Hepatocyte (in vitro differentiated cells): ENCODE measurements around the gene OR51B4. TPM values are rescaled to one million over a fixed set of nuclear protein-coding genes. Genes with fewer than 3 reads are reported as not detected.

Experiments
- DNase-seq: peaks from one replicate; pipeline ENCODE4 v3.0.0-alpha.2; 2016; ENCODE audit warnings: low spot score
- H2AFZ ChIP-seq: fragments of 200-600 bp; sonication (generic); 2 replicates; pipeline ENCODE4 v1.6.0; 2016; ENCODE audit warnings: antibody characterized with exemption, mild to moderate bottlenecking
- H3K27ac ChIP-seq: fragments of 200-600 bp; sonication (generic); 2 replicates; pipeline ENCODE4 v1.5.1; 2016; ENCODE audit warnings: mild to moderate bottlenecking
- H3K27me3 ChIP-seq: fragments of 200-600 bp; sonication (generic); 2 replicates; pipeline ENCODE4 v1.6.1; 2016
- H3K36me3 ChIP-seq: fragments of 200-600 bp; sonication (generic); replicated peaks from 2 replicates; pipeline ENCODE4 v1.5.1; 2016; ENCODE audit warnings: low read depth; ENCODE audit not compliant: insufficient read depth
- H3K4me1 ChIP-seq: fragments of 200-600 bp; sonication (generic); 2 replicates; pipeline ENCODE4 v1.5.1; 2016; ENCODE audit warnings: mild to moderate bottlenecking, moderate library complexity; ENCODE audit not compliant: insufficient read depth
- H3K4me2 ChIP-seq: fragments of 200-600 bp; sonication (generic); 2 replicates; pipeline ENCODE4 v1.6.0; 2016
- H3K4me3 ChIP-seq: fragments of 200-600 bp; sonication (generic); 2 replicates; pipeline ENCODE4 v1.5.1; 2016; ENCODE audit warnings: mild to moderate bottlenecking
- H3K79me2 ChIP-seq: fragments of 200-600 bp; sonication (generic); 2 replicates; pipeline ENCODE4 v1.6.0; 2017; ENCODE audit warnings: mild to moderate bottlenecking
- H3K9me2 ChIP-seq: fragments of 200-600 bp; sonication (generic); replicated peaks from 2 replicates; pipeline ENCODE4 v1.6.0; 2017; ENCODE audit warnings: mild to moderate bottlenecking; ENCODE audit not compliant: insufficient read depth
- H3K9me3 ChIP-seq: fragments of 200-600 bp; sonication (generic); 2 replicates; pipeline ENCODE4 v1.5.1; 2016; ENCODE audit warnings: low read depth, mild to moderate bottlenecking
- H4K20me1 ChIP-seq: fragments of 200-600 bp; sonication (generic); 2 replicates; pipeline ENCODE4 v1.6.0; 2016; ENCODE audit warnings: mild to moderate bottlenecking; ENCODE audit not compliant: insufficient read depth, poor library complexity, severe bottlenecking
- EZH2 ChIP-seq: fragments of 200-600 bp; sonication (generic); IDR thresholded peaks from 2 replicates; pipeline ENCODE4 v1.6.1; 2016; ENCODE audit warnings: antibody characterized with exemption, mild to moderate bottlenecking, borderline replicate concordance
- EZH2phosphoT487 ChIP-seq: fragments of 200-600 bp; sonication (generic); IDR thresholded peaks from one replicate; pipeline ENCODE4 v1.6.1; 2018; ENCODE audit warnings: antibody characterized with exemption, mild to moderate bottlenecking, low read depth, moderate library complexity; ENCODE audit not compliant: unreplicated experiment, severe bottlenecking
- WGBS: methylation state at CpG from one replicate; pipeline ENCODE4 v1.1.6; 2016; ENCODE audit warnings: low lambda C conversion rate; ENCODE audit errors: missing lambda C conversion rate; 5-methylcytosine and 5-hydroxymethylcytosine counted together
- polyA plus RNA-seq: library from polyadenylated mRNA; unstranded; fragments of >200 nt; fragmentation: Nextera tagmentation; extraction: Ambion mirVana; gene quantifications from 2 replicates; pipeline ENCODE4 v1.2.1, GENCODE V29; 2016
- total RNA-seq: library from RNA; depleted of rRNA; stranded (reverse); fragments of >200 nt; gene quantifications from 2 replicates; pipeline ENCODE4 v1.2.3, GENCODE V29; 2014
- TF ChIP-seq, protein P1 (sequence below): fragments of 200-600 bp; sonication (generic); IDR thresholded peaks from 2 replicates; pipeline ENCODE4 v1.5.1; 2016; ENCODE audit warnings: antibody characterized with exemption, mild to moderate bottlenecking; ENCODE audit not compliant: poor library complexity

OR51B4 gene
- total and polyA plus RNA-seq, 2 experiments from 2014 or later = not detected

DNA sequence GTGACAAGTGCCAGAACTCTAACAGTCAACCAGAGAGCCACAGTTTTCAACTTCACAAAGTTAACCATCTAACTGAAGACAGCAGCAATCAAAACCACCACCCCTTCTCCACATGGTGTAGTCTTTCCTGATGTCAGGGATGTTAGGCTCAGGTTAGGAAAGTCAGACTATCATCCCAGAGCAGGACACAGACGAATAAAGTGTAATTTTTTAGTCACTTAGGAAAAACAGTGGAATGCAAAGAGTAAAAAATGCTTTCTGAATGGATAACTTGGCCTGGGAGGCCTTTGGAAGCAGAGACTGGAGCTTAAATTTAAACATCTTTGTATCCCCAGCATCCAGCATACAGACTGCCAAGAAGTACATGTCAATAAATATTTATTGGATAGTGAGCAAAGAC, 15.4 kb downstream of the OR51B4 start:
- Histone ChIP-seq H3K27ac (no peak overlapping the region), H3K27me3 (no peaks in the 10 kb centered on the region), H3K4me2 (no peak overlapping the region), H3K79me2 (no peaks in the 10 kb centered on the region), H3K36me3 (no peaks in the 10 kb centered on the region), H2AFZ (no peak overlapping the region), H3K4me1 (no peaks in the 10 kb centered on the region), H4K20me1 (no peaks in the 10 kb centered on the region), H3K9me2 (no peaks in the 10 kb centered on the region), H3K4me3 (no peak overlapping the region), H3K9me3 (no peaks in the 10 kb centered on the region)
- no peak for DNase-seq
- 75% methylated on average over 1 of the region's 1 CpG for WGBS
- no peak for TF ChIP-seq EZH2phosphoT487
- TF ChIP-seq EZH2 = no peak
- TF ChIP-seq, protein P1, sequence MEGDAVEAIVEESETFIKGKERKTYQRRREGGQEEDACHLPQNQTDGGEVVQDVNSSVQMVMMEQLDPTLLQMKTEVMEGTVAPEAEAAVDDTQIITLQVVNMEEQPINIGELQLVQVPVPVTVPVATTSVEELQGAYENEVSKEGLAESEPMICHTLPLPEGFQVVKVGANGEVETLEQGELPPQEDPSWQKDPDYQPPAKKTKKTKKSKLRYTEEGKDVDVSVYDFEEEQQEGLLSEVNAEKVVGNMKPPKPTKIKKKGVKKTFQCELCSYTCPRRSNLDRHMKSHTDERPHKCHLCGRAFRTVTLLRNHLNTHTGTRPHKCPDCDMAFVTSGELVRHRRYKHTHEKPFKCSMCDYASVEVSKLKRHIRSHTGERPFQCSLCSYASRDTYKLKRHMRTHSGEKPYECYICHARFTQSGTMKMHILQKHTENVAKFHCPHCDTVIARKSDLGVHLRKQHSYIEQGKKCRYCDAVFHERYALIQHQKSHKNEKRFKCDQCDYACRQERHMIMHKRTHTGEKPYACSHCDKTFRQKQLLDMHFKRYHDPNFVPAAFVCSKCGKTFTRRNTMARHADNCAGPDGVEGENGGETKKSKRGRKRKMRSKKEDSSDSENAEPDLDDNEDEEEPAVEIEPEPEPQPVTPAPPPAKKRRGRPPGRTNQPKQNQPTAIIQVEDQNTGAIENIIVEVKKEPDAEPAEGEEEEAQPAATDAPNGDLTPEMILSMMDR = no peak

DNA sequence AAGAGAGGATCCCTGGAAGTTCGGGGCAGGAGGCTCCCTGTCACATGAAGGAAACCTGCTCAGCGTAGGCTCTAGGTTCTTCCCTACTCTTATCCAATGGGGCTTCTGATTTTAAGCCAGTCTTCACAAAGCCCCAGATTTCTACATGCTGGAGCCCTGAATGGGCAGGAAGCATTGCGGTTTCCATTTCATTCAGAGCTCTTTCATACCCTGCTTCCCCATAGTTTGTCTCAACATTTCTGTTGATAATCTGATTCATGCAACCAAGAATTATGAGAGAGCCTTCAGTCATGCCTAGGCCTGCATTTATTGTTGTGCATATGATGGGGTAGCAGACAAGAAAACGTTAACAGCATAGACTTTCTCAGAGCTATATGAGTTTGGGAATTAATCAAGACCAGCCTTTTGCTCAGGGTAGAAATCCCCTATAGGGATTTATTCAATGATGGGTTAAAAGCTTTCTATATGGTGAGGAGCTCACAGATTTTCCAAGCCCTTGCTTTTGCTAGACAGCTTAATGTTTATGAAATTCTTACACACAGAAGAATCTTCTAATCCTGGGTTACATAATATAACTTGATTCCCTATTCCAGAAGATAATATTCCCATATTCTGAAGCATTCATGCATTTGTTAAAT, 15.9 kb downstream of the OR51B4 start:
- 85% methylated on average over 4 of the region's 4 CpGs for WGBS
- no peak for DNase-seq
- TF ChIP-seq EZH2 = no peak
- TF ChIP-seq, protein P1 = no peak
- no peak for TF ChIP-seq EZH2phosphoT487

DNA sequence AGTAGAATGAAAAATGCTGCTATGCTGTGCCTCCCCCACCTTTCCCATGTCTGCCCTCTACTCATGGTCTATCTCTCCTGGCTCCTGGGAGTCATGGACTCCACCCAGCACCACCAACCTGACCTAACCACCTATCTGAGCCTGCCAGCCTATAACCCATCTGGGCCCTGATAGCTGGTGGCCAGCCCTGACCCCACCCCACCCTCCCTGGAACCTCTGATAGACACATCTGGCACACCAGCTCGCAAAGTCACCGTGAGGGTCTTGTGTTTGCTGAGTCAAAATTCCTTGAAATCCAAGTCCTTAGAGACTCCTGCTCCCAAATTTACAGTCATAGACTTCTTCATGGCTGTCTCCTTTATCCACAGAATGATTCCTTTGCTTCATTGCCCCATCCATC, 17.1 kb downstream of the OR51B4 start:
- Histone ChIP-seq H4K20me1 (no peaks in the 10 kb centered on the region), H3K9me3 (no peaks in the 10 kb centered on the region), H2AFZ (no peak overlapping the region), H3K9me2 (no peaks in the 10 kb centered on the region), H3K27ac (no peak overlapping the region), H3K4me3 (no peak overlapping the region), H3K79me2 (no peaks in the 10 kb centered on the region), H3K4me1 (no peaks in the 10 kb centered on the region), H3K36me3 (no peaks in the 10 kb centered on the region), H3K4me2 (no peak overlapping the region), H3K27me3 (no peaks in the 10 kb centered on the region)
- TF ChIP-seq, protein P1 = no peak
- TF ChIP-seq EZH2phosphoT487 (no peak), EZH2 (no peak)
- DNase-seq = no peak
- WGBS = 73% methylated on average over 2 of the region's 2 CpGs

More for the DNA sequence above, 15.9 kb downstream of the OR51B4 start:
- Histone ChIP-seq H3K4me1 (no peaks in the 10 kb centered on the region), H3K79me2 (no peaks in the 10 kb centered on the region), H3K9me3 (no peaks in the 10 kb centered on the region), H3K9me2 (no peaks in the 10 kb centered on the region), H3K4me2 (no peak overlapping the region), H3K27me3 (no peaks in the 10 kb centered on the region), H3K4me3 (no peak overlapping the region), H3K36me3 (no peaks in the 10 kb centered on the region), H2AFZ (no peak overlapping the region), H4K20me1 (no peaks in the 10 kb centered on the region), H3K27ac (no peak overlapping the region)
